KMS-11 (cell line): Measurements from ENCODE around the gene CATSPERD.
"Not testable (repeated sequence)": the region's sequence is repeated elsewhere in the genome, so short reads cannot be mapped to it uniquely, and the experiment has no call there.

ENCODE experiments used
- H2AFZ ChIP-seq: fragments of 200-600 bp; sonication (generic); 2 replicates; pipeline ENCODE4 v1.6.1; 2016; ENCODE audit warnings: antibody characterized with exemption, mixed run types, low read depth
- H3K27ac ChIP-seq: fragments of 200-600 bp; sonication (generic); 2 replicates; pipeline ENCODE4 v1.6.1; 2016; ENCODE audit warnings: mild to moderate bottlenecking, mixed run types
- H3K27me3 ChIP-seq: fragments of 200-600 bp; sonication (generic); 2 replicates; pipeline ENCODE4 v1.6.1; 2017; ENCODE audit warnings: mild to moderate bottlenecking, low read depth, mixed run types, moderate library complexity; ENCODE audit not compliant: insufficient read depth
- H3K36me3 ChIP-seq: fragments of 200-600 bp; sonication (generic); 2 replicates; pipeline ENCODE4 v1.6.1; 2017; ENCODE audit warnings: mild to moderate bottlenecking, mixed run types; ENCODE audit not compliant: insufficient read depth
- H3K4me1 ChIP-seq: fragments of 200-600 bp; sonication (generic); 2 replicates; pipeline ENCODE4 v1.6.1; 2016; ENCODE audit warnings: mild to moderate bottlenecking, low read depth, mixed run types; ENCODE audit not compliant: poor library complexity, severe bottlenecking
- H3K4me2 ChIP-seq: fragments of 200-600 bp; sonication (generic); 2 replicates; pipeline ENCODE4 v1.7.0; 2016; ENCODE audit warnings: mild to moderate bottlenecking, mixed run types
- H3K4me3 ChIP-seq: fragments of 200-600 bp; sonication (generic); IDR thresholded peaks from 2 replicates; pipeline ENCODE4 v1.6.1; 2017; ENCODE audit warnings: low read depth, low read length, mixed read lengths; ENCODE audit not compliant: insufficient read depth
- H3K79me2 ChIP-seq: fragments of 200-600 bp; sonication (generic); 2 replicates; pipeline ENCODE4 v1.6.1; 2016; ENCODE audit warnings: low read depth, mixed run types; ENCODE audit not compliant: insufficient read depth
- H3K9ac ChIP-seq: fragments of 200-600 bp; sonication (generic); 2 replicates; pipeline ENCODE4 v1.6.1; 2016; ENCODE audit warnings: mild to moderate bottlenecking, mixed run types
- H4K20me1 ChIP-seq: fragments of 200-600 bp; sonication (generic); 2 replicates; pipeline ENCODE4 v1.6.1; 2016; ENCODE audit warnings: mild to moderate bottlenecking, mixed run types; ENCODE audit not compliant: insufficient read depth
- CTCF ChIP-seq: fragments of 200-600 bp; sonication (generic); conservative IDR thresholded peaks from 2 replicates; pipeline ENCODE4 v1.6.1; 2017; ENCODE audit warnings: low read depth, mild to moderate bottlenecking, antibody characterized with exemption, low read length, moderate library complexity, mixed read lengths

The CATSPERD gene

GRCh38 chr19:5697022-5697889, 23.2 kb upstream of the CATSPERD start:
- no peak for TF ChIP-seq CTCF
- H3K4me3 ChIP-seq: no peak overlapping the region
- H3K4me1 ChIP-seq: no peaks in the 10 kb centered on the region
- H3K27me3 ChIP-seq: no peaks in the 10 kb centered on the region
- peaks cover 1% of the 10 kb centered on the region; the same call in 1 of the 2 replicates for H4K20me1 ChIP-seq
- H3K27ac ChIP-seq: no peak overlapping the region
- peaks cover 15% of the 10 kb centered on the region; the same call in 1 of the 2 replicates for H3K79me2 ChIP-seq
- peaks cover 12% of the 10 kb centered on the region; the same call in 1 of the 2 replicates for H3K36me3 ChIP-seq
- H3K9ac ChIP-seq: no peak overlapping the region
- no peak overlapping the region for H2AFZ ChIP-seq
- H3K4me2 ChIP-seq: no peak overlapping the region

GRCh38 chr19:5697890-5698634, 22.4 kb upstream of the CATSPERD start:
- Histone ChIP-seq H3K27me3 (no peaks in the 10 kb centered on the region), H3K4me1 (no peaks in the 10 kb centered on the region), H3K27ac (no peak overlapping the region), H3K36me3 (peaks cover 8% of the 10 kb centered on the region; the same call in 1 of the 2 replicates), H3K79me2 (peaks cover 6% of the 10 kb centered on the region; the same call in 1 of the 2 replicates), H2AFZ (no peak overlapping the region), H3K4me2 (no peak overlapping the region), H4K20me1 (no peaks in the 10 kb centered on the region), H3K9ac (no peak overlapping the region), H3K4me3 (no peak overlapping the region)
- no peak for TF ChIP-seq CTCF

GRCh38 chr19:5698635-5699422, 21.6 kb upstream of the CATSPERD start:
- Histone ChIP-seq H2AFZ (no peak overlapping the region), H3K27ac (no peak overlapping the region), H3K4me2 (no peak overlapping the region), H3K27me3 (no peaks in the 10 kb centered on the region), H3K79me2 (no peaks in the 10 kb centered on the region; the same call in 1 of the 2 replicates), H3K4me1 (no peaks in the 10 kb centered on the region), H3K36me3 (peaks cover 5% of the 10 kb centered on the region; the same call in 1 of the 2 replicates), H3K9ac (no peak overlapping the region), H3K4me3 (no peak overlapping the region), H4K20me1 (no peaks in the 10 kb centered on the region)
- TF ChIP-seq CTCF: no peak

GRCh38 chr19:5700455-5701092, 19.9 kb upstream of the CATSPERD start:
- Histone ChIP-seq H3K4me3 (no peak overlapping the region), H3K27me3 (no peaks in the 10 kb centered on the region), H2AFZ (no peak overlapping the region), H3K4me1 (no peaks in the 10 kb centered on the region), H3K9ac (no peak overlapping the region), H3K79me2 (no peaks in the 10 kb centered on the region), H3K4me2 (no peak overlapping the region), H3K36me3 (no peaks in the 10 kb centered on the region; the same call in 1 of the 2 replicates), H3K27ac (no peak overlapping the region), H4K20me1 (no peaks in the 10 kb centered on the region)
- TF ChIP-seq CTCF: no peak

GRCh38 chr19:5702053-5702410, 18.4 kb upstream of the CATSPERD start:
- H3K36me3 ChIP-seq, H4K20me1 ChIP-seq, H3K27me3 ChIP-seq, H3K4me1 ChIP-seq, H3K9ac ChIP-seq, H3K4me2 ChIP-seq, H3K27ac ChIP-seq, H3K79me2 ChIP-seq, H2AFZ ChIP-seq, H3K4me3 ChIP-seq: not testable (repeated sequence)
